Tibial artery (tissue), 4 donors: ENCODE data around the gene UVRAG.
A peak's percentile ranks its signal among the peaks of the same experiment; 100 is the strongest.

ENCODE experiments used
- DNase-seq, 2 donors: peaks; one replicate each; pipeline ENCODE4 v3.0.0-alpha.2; 2019
- H3K27ac ChIP-seq, 2 donors: fragments of 200-600 bp; sonication (generic) in 1 of 2; 1 replicate in 1 of 2; 2 replicates in 1 of 2; pipeline ENCODE4 v1.5.1; 2018 to 2019; ENCODE audit warnings: mild to moderate bottlenecking in 1 of 2
- H3K27me3 ChIP-seq, 2 donors: fragments of 200-600 bp; sonication (generic) in 1 of 2; one replicate each; pipeline versions ENCODE4 v1.5.1 to v1.6.0; 2016 to 2019
- H3K36me3 ChIP-seq, 3 donors: fragments of 200-600 bp; sonication (generic) in 2 of 3; one replicate each; pipeline ENCODE4 v1.5.1; 2016 to 2019; ENCODE audit warnings: mild to moderate bottlenecking in 2 of 3
- H3K4me1 ChIP-seq, 4 donors: fragments of 200-600 bp; sonication (generic) in 2 of 4; 1 replicate in 3 of 4; 2 replicates in 1 of 4; pipeline ENCODE4 v1.5.1; 2016 to 2019
- H3K4me3 ChIP-seq, 2 donors: fragments of 200-600 bp; sonication (generic) in 1 of 2; 1 replicate in 1 of 2; 2 replicates in 1 of 2; pipeline ENCODE4 v1.5.1; 2018 to 2019; ENCODE audit warnings: mild to moderate bottlenecking in 2 of 2
- H3K9me3 ChIP-seq, 3 donors: fragments of 200-600 bp; sonication (generic) in 1 of 3; one replicate each; pipeline ENCODE4 v1.5.1; 2016 to 2019
- CTCF ChIP-seq, 2 experiments: fragments of 200-600 bp in 1 of 2; fragments of 450-650 bp in 1 of 2; IDR thresholded peaks; one replicate each; pipeline ENCODE4 v1.5.1; 2017 to 2019; ENCODE audit warnings: antibody characterized with exemption in 2 of 2, mild to moderate bottlenecking in 1 of 2, moderate library complexity in 1 of 2
- intact Hi-C: fragments of 100-400 bp; cut with DNase I; formaldehyde crosslinking; loops from one replicate; pipeline ENCODE4 v1.15.0; 2023; ENCODE audit warnings: low total_unique reads

Gene UVRAG

DNA sequence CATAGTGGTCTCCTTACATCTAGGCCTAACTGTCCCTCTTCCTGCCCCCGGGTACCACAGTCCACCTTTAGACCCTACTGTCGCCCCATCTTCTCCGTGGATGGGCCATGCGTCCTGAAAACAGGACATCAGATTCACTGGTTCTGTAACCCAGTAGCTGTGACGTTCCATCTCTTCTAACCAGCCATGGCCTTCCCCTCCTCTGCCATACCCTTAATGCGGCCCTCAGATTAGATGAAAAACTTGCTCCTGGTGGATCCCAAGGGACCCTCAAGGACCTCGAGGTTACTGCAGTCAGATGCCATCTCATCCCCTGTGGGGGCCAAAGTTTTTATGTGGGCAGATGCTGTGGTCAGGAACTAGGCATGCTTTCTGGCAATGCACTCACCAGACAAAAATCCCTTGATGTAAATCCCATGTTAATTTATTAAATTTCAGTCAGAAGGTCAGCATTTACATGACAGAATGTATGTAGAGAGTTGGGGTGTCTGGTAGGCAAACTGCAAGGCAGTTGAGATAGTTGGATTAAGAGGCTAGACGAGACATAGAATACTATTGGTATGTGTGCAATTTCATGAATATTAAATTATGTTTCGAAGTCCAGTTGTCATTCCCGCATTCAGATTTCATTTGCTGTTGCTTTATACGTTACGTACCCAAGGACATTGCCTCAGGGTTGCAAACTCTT, 327.0 kb downstream of the UVRAG start:
- no peak for TF ChIP-seq CTCF (IDR thresholded peaks at IDR 0.05)
- H3K27ac ChIP-seq, result no peak overlapping the region
- H3K9me3 ChIP-seq, result no peaks in the 10 kb centered on the region
- intact Hi-C loops, result no loop called here
- H3K4me1 ChIP-seq, result peaks cover 0 to 27% (median 8%) of the 10 kb centered on the region in 4 donors
- H3K27me3 ChIP-seq, result no peaks in the 10 kb centered on the region
- no peak for DNase-seq
- no peak overlapping the region for H3K4me3 ChIP-seq
- peaks cover 0 to 25% (median 25%) of the 10 kb centered on the region in 3 donors for H3K36me3 ChIP-seq

GRCh38 chr11:76143274-76143673, 328.3 kb downstream of the UVRAG start:
- Histone ChIP-seq H3K4me3 (no peak overlapping the region), H3K27ac (no peak overlapping the region), H3K4me1 (peaks cover 0 to 27% (median 8%) of the 10 kb centered on the region in 4 donors), H3K27me3 (no peaks in the 10 kb centered on the region), H3K36me3 (peaks cover 0 to 25% (median 25%) of the 10 kb centered on the region in 3 donors), H3K9me3 (no peaks in the 10 kb centered on the region)
- no peak for TF ChIP-seq CTCF (IDR thresholded peaks at IDR 0.05)
- intact Hi-C loops, result no loop called here
- DNase-seq, result no peak

DNA sequence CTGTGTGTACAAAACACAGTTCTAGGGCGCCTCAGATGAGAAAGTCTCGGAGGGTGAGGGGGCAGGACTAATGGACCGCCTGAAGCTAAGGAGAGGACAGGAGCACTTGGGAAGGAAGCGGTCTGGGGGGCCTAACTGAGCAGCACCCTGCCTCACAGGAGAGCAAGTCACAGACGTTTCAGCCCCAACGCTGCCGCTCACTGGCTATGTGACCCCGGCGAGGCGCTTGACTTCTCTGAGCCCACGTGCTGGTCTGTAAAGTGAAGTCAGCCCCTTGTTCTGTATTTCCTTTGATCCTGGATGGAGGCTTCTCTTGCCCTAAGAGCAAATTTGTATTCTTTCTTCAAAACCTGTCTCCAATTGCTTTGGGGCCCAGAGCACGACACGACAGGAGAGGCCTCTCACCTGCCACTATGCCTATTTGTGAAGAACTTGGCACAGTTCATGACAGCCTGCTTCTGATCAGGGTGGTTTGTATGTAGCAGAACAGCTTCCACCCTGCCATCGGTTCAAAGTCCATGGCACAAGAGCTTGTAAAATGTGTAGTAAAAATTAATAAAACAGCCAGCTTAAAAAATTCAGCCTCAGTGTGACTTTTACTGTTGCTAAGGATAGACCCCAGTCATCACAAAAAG, 332.2 kb downstream of the UVRAG start:
- H3K4me3 ChIP-seq, result no peak overlapping the region
- DNase-seq, result no peak
- no peak overlapping the region for H3K27ac ChIP-seq
- peaks cover 0 to 11% (median 1%) of the 10 kb centered on the region in 4 donors for H3K4me1 ChIP-seq
- no peaks in the 10 kb centered on the region for H3K27me3 ChIP-seq
- no peak for TF ChIP-seq CTCF (IDR thresholded peaks at IDR 0.05)
- peaks cover 0 to 12% (median 11%) of the 10 kb centered on the region in 3 donors for H3K36me3 ChIP-seq
- intact Hi-C loops, result no loop called here
- H3K9me3 ChIP-seq, result no peaks in the 10 kb centered on the region

- peaks cover 0 to 2% (median 2%) of the 10 kb centered on the region in 3 donors for H3K36me3 ChIP-seq
- DNase-seq, result peak in 1 of 2 donors; percentile 13
- no peaks in the 10 kb centered on the region for H3K27me3 ChIP-seq
- TF ChIP-seq CTCF (IDR thresholded peaks at IDR 0.05), result no peak
- no peaks in the 10 kb centered on the region for H3K9me3 ChIP-seq
- H3K4me3 ChIP-seq, result no peak overlapping the region
- H3K27ac ChIP-seq, result no peak overlapping the region
- peaks cover 0 to 16% (median 4%) of the 10 kb centered on the region in 4 donors for H3K4me1 ChIP-seq
- intact Hi-C loops, result no loop called here
Measured at GRCh38 chr11:76148231-76148630, 333.2 kb downstream of the UVRAG start.

GRCh38 chr11:76148941-76149613, 334.1 kb downstream of the UVRAG start:
- H3K4me3 ChIP-seq, result no peak overlapping the region
- DNase-seq, result no peak
- TF ChIP-seq CTCF (IDR thresholded peaks at IDR 0.05), result no peak
- peaks cover 0 to 14% (median 4%) of the 10 kb centered on the region in 4 donors for H3K4me1 ChIP-seq
- H3K27ac ChIP-seq, result no peak overlapping the region
- H3K9me3 ChIP-seq, result no peaks in the 10 kb centered on the region
- intact Hi-C loops, result no loop called here
- no peaks in the 10 kb centered on the region for H3K27me3 ChIP-seq
- H3K36me3 ChIP-seq, result no peaks in the 10 kb centered on the region
